GM18508 (cell line): ENCODE results near the gene HSPA14.
"Not testable (repeated sequence)": the region's sequence is repeated elsewhere in the genome, so short reads cannot be mapped to it uniquely, and the experiment has no call there.

Experiments used
- ATAC-seq: cut with Tn5 transposase; IDR thresholded peaks from one replicate; pipeline ENCODE4 v1.9.1; 2021; ENCODE audit warnings: moderate number of reproducible peaks; ENCODE audit not compliant: insufficient read depth, unreplicated experiment

The HSPA14 gene, protein sequence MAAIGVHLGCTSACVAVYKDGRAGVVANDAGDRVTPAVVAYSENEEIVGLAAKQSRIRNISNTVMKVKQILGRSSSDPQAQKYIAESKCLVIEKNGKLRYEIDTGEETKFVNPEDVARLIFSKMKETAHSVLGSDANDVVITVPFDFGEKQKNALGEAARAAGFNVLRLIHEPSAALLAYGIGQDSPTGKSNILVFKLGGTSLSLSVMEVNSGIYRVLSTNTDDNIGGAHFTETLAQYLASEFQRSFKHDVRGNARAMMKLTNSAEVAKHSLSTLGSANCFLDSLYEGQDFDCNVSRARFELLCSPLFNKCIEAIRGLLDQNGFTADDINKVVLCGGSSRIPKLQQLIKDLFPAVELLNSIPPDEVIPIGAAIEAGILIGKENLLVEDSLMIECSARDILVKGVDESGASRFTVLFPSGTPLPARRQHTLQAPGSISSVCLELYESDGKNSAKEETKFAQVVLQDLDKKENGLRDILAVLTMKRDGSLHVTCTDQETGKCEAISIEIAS

DNA sequence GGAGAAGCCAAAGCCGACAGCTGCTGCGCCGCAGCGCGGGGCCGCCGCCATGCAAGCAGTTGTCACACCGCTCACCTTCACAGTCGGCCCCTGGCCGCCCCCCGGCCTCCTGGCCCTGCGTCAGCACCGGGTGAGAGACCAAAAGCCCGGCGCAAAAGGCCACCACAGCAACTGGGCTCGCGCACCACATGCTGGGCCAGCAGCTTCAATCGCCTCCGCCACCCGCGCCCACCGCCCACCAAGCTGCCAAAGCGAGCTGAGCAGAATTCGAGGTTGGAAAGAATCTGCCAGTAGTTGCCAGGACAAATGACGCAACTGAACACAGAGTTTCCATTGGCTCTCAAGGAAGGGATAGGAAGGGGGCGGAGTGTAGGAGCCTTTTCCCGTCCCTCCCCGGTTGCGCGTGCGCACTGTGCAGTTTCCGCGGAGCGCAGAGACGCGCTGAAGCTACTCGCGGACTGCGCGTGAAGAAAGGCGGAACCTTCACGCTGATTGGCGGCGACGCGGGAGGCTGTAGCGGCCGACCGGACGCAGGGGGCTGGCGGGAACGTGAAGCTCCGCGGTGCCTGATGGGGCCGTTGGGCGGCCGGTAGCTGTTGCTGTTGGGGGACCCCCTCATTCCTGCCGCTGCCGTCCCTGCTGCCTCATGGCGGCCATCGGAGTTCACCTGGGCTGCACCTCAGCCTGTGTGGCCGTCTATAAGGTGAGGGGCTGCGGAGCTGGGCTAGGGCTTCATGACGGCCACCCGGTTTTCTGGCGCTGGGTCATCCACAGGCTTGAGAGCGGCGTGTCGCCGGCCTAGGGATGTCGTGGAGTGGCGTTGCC, at the start of gene HSPA14, which contains the start of the genes CDNF and MSANTD7:
HSPA14 (plus strand) TSS at position 550 of the 825 bp plus-strand sequence; CDS start at position 647, 97 bp downstream.
CDNF (minus strand) TSS at position 281 of the 825 bp plus-strand sequence; CDS start at position 190, 91 bp downstream.
MSANTD7 (plus strand) TSS at position 550 of the 825 bp plus-strand sequence. CDS start 3,979 bp downstream, outside the sequence.
- ATAC-seq = peak; percentile 88

DNA sequence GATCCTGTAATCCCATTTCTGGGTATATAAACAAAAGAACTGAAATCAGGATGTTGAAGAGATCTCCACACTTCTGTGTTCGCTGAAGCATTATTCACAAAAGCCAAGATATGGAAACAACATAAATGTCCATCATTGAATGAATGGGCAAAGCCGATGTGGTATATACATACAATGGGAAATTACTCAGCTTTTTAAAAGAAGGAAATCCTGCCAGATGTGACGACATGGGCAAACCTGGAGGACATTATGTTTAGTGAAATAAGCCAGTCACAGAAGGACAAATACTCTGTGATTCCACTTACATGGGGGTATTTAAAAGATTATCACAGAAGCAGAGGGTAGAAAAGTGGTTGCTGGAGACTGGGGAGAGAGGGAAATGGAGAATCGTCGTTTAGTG, 39.5 kb upstream of the HSPA14 start:
- ATAC-seq = no peak

DNA sequence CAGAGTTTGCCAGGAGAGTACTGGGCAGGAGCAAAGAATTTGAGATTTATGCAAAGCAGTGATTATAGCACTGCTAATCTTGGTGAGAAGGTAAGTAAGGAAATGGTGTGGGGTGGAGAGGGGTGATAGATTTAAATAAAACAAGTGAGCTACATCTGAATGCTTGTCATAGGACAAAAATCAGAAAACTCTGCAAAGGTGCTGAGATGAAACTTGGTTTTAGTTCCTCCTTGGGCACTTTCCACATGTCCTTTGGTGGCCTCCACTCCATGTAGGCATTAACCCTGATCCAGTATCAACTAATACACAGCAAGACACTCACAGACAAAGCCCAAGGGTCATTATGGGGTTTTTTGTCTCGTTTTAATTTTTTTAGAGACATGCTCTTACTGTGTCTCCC, 37.7 kb upstream of the HSPA14 start:
- ATAC-seq = no peak

DNA sequence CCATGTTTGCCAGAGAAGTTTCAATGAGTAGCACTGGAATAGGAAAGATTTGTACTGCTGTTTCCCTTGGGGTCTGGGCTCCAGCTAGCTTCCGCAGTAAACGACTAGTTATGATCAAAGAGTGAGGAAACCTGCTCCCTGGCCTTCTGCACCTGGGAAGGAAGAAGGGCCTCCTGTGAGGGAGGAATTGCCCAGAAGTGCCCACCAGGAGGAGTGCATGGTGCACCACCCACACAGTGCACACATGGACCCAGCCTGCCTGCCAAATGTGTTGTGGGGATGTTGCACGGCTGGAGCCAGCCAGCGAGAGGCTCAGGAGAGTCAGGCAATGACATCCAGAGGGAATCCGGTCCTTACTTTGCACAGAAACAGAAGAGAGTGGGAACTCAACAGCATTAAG, 36.4 kb upstream of the HSPA14 start:
- ATAC-seq = no peak

DNA sequence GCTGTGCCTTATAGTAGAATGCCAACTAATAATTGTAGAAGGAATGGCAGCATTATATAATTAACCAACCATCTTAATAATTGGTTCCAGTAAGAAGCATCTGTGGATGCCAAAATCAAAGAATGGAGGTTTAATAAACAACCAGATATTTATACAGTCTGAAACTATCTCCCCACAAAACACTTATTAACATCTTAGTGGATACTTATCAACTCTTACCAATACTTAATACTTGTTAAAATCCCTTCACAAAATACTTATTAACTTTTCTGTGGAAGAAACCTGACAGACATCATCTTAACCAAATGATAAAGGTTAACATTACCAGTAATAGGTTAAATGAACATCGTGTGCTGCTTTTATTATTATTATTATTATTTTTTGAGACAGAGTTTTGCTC, 34.3 kb upstream of the HSPA14 start:
- no peak for ATAC-seq

DNA sequence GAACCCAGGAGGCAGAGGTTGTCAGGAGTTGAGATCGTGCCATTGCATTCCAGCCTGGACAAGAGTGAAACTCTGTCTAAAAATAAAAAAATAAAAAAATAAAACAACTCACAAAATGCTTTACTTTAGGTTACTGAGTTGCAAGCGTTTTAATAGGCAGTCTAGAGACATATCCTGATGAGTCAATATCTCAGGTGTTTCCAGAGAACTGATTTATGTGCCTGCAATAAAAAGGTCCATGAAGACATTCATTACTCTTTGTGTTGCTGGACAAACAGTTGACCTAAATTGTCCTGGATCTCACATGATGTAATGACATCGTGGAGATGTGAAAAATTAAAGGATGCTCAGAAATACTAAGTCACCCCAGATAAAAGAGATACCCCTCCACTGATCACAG, 31.8 kb upstream of the HSPA14 start:
- no peak for ATAC-seq

DNA sequence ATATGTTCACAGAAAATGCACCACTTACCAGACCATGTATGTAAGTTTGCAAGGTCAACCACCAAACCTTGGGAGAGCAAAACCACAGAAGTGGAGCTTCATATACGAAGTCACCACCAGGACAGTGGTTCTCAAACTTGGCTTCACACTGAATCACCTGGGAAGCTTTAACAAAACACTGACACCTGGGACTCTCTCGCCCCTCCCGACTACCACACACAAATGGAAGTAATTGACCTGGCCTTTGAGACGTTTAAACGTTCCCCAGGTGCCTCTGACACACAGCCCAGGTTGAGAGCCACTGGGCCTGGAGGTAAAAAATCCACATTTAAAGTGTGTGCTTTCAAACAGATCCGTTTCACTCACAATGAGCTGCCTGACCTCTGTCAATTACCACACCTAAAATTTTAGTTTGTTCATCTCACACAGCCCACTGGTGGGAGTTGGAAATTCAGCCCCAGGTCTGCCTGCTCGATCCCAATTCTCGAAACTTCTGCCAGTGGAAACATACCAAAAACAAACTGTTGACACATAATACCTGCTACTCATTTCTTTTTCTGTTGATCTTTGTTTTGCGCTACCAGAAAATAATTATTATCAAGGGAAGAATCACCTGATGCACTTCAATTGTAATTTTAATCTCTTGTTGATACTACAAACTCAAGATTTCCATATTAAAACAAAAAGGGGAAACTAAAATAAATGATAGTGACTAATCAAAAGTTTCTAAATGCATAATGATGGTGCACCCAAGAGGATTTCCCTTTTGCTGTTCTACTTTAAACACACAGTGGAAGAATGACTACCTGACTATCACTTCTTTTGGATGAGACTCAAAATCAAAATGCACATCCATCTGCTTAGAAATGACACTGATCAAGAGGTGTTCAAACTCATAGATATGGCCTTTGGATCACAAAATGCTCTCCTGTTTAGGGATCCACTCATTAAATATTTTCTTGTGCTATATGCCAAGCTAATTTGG, 26.8 kb upstream of the HSPA14 start:
- ATAC-seq = no peak

DNA sequence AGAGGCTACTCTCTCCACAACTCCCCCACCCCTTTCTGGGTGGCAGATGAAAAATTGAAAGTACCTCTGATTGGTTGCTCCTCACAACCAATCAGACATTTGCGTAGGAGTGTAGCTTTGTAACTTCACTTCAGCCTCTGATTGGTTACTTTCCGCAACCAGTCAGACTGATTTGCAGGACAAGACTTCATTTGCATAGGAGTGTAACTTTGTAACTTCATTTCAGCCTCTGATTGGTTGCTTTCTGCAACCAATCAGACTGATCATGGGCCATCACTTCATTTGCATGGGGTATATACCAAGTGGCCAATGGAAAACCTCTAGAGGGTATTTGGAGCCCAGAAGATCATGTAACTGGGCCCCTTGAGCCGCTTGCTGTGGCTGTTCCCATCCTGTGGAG, 25.8 kb upstream of the HSPA14 start:
- no peak for ATAC-seq

DNA sequence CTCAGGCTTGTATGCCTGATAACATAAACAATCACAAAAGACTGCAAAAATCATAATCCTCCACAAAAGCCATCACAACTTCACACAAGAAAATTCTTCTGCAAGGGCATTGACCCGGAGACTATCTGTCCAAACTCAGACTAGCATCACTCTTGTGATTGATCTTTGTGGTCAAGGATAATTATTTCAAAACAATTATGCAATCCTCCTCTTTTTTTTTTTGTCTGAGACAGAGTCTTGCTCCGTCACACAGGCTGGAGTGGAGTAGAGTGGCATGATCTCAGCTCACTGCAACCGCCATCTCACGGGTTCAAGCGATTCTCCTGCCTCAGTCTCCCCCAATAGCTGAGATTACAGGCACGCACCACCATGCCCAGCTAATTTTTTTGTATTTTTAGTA, 22.4 kb upstream of the HSPA14 start:
- ATAC-seq = no peak

DNA sequence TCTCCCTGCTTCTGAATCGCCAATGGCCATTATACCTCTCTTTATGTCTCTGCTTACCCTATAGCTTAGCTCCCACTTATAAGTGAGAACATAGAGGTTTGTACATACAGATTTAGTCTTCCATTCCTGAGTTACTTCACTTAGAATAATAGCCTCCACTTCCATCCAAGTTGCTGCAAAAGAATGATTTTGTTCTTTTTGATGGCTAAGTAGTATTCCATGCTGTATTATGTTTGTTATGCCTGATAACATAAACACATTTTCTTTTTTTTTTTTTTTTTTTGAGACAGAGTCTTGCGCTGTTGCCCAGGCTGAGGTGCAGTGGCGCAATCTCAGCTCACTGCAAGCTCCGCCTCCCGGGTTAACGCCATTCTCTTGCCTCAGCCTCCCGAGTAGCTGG, 21.4 kb upstream of the HSPA14 start:
- ATAC-seq = not testable (repeated sequence)

DNA sequence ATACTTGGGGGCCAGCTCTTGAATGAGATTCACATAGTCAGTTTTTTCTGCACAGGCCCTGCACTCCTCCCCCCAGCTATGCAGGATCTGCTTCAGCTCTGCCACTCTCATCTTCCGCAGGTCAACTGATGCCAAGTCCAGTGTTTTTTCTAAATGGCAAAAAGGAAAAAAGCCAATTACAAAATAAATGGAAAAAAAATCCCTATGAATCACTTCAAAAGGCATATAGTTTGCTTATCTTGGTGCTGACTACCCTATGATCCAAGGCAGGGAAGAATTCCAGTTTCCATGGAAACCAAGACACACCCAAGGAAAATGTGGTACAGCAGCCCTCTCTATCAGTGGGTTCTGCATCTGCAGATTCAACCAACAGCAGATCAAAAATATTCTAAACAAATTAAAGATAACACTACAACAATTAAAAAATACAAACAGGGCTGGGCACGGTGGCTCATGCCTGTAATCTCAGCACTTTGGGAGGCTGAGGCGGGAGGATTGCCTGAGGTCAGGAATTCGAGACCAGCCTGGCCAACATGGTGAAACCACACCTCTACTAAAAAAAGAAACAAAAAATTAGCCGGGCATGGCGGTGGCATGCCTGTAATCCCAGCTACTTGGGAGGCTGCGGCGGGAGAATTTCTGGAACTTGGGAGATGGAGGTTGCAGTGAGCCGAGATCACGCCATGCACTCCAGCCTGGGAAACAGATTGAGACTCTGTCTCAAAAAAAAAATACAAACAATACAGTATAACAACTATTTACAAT, 17.9 kb upstream of the HSPA14 start:
- ATAC-seq = no peak

DNA sequence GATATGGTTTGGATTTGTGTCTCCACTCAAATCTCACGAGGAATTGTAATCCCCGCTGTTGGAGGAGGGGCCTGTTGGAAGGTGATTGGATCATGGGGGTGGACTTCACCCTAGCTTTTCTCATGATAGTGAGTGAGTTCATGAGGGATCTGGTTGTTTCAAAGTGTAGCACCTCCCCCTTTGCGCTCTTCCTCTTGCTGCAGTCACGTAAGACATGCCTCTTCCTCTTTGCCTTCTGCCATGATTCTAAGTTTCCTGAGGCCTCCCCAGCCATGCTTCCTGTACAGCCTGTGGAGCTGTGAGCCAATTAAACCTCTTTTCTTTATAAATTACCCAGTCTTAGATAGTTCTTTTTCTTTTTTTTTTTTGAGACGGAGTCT, 17.3 kb upstream of the HSPA14 start:
- no peak for ATAC-seq

DNA sequence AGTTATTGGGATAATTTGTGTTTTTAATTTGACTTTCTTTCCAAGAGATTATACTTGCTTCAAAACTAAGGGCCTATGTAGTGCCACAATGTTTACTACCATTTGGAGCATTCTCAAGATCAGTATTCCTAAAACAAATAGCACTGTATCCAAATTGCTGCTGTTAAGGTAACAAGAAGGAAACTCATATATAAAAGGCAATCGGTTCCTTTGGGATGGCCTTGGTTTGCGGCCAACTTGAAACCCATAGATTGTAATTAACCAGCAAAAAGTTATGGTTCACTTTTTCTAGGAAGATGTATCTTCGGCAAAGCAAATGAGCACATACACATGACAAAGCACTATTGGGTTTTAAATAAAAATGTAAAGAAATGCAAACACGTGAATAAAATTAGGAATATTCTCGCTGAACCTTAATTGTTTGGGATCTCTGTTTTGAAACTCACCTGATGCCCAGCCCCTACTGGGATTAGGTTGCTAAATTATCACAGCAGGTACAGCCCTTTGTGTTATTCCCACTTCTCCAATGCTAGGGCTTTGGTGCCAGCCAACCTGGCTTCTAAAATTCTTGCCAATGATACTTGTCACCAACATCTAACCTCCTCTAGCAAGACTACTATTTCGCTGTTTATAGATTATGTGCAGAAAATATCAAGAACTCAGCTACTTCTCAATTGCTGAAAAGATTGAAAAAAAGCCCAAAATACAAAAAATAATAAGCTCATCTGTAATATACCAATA, 16.3 kb upstream of the HSPA14 start:
- ATAC-seq = no peak

DNA sequence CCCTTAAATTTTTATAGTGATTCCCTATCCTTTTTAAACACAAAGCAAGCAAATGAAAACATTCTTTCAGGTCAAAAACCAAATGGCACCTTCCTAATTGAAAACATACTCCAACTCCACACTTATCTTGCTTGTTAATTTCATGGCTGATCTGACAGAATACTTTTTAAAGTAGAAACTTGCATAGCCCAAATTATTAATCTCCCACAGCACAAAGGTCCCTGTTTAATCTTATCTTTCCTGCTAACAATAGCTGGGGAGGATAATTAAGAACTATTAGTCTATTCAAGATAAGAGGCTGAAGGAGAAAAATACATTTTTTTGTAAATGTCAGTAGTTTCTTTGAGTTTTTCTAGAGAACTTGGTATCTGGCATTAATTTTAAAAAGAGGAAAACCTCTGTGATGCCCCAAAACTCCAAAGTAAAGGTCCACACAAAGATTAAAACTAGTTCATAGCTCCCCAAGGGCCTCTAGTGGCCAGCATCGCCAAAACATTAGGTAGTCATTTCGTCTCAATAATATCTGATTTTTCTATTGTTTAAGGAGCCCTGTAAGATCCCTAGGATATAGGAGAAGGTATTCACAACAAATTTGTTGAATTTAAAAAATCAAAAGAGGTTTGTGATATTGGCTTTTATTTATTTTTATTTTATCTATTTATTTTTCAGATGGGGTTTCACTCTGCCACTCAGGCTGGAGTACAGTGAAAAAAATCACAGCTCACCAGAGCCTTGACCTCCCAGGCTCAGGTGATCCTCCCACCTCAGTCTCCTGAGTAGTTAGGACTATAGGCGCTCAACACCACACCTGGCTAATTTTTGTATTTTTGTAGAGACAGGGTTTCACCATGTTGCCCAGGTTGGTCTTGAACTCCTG, 15.0 kb upstream of the HSPA14 start:
- no peak for ATAC-seq

DNA sequence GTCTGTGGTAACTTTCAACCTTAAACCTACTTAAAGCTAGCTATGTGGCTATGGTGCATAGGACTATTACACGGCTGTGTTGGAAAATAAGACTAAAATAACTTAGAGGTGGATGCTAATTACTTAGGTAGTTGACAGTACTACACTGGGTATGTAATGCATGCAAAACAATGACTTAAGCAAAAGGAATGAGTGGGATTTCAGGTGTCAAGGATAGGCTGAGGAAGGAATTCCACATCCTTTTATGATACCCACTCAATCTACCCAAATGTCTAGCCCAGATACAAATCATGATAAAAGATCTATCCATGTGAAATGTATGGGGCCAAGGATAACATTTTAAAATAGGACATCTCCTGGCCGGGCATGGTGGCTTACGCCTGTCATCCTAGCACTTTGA, 14.1 kb upstream of the HSPA14 start:
- ATAC-seq = no peak

DNA sequence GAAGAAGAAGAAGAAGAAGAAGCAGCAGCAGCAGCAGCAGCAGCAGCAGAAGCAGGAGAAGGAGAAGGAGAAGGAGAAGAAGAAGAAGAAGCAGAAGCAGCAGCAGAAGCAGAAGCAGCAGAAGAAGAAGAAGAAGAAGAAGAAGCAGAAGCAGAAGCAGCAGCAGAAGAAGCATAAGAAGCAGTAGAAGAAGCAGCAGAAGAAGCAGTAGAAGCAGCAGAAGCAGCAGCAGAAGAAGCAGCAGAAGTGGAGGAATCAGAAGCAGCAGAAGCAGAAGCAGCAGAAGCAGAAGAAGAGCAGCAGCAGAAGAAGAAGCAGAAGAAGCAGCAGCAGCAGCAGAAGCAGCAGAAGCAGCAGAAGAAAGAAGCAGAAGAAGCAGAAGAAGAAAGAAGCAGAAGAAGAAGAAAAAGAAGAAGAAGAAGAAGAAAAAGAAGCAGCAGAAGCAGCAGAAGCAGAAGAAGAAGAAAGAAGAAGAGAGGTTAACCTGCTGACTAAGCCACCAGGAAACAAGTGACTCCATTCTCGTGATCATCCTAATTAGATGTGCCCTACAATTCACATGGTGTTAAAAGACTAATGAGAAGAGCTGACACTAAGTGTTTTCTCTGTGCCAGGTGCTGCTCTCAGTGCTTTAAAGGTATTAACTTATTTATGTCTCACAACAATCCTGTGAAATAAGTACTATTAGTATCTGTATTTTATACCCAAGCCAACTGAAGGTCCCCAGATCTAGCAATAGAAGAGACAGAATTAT, 11.9 kb upstream of the HSPA14 start:
- no peak for ATAC-seq

DNA sequence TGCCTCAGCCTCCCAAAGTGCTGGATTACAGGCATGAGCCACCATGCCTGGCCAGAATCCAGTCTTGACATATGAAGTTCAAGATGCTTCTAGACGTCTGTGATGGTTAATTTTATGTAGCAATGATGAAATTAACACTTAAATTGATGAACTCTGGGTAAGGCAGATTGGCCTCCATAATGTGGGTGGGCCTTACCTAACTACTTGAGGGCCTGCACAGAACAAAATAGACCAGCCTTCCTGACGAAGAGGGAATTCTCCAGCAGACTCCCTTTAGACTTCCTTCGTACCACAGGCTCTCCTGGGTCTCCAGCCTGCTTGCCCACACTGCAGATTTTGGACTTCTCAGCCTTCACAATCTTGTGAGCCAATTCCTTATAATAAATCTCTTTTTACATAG, 5.0 kb upstream of the HSPA14 start:
- no peak for ATAC-seq
